Prostate gland (tissue), 2 donors: ENCODE measurements around the gene OTUD7B. TPM values are rescaled to one million over a fixed set of nuclear protein-coding genes. Genes with fewer than 3 reads are reported as not detected.

Experiments used
- DNase-seq: peaks from one replicate; pipeline ENCODE4 v3.0.0-alpha.2; 2019; ENCODE audit warnings: low spot score
- H3K27ac ChIP-seq, 2 donors: fragments of 200-600 bp; sonication (generic); 2 replicates each; pipeline ENCODE4 v1.5.1; 2017 to 2019
- H3K27me3 ChIP-seq: fragments of 200-600 bp; sonication (generic); replicated peaks from 2 replicates; pipeline ENCODE4 v1.5.1; 2019; ENCODE audit not compliant: insufficient read depth
- H3K36me3 ChIP-seq, 2 donors: fragments of 200-600 bp; sonication (generic); 1 replicate in 1 of 2; 2 replicates in 1 of 2; pipeline versions ENCODE4 v1.5.1 to v1.8.1; 2017 to 2019
- H3K4me1 ChIP-seq: fragments of 200-600 bp; sonication (generic); replicated peaks from 2 replicates; pipeline ENCODE4 v1.5.1; 2019
- H3K4me3 ChIP-seq, 2 donors: fragments of 200-600 bp; sonication (generic); 2 replicates each; pipeline ENCODE4 v1.5.1; 2017 to 2019
- H3K9me3 ChIP-seq: fragments of 200-600 bp; sonication (generic); 2 replicates; pipeline ENCODE4 v1.5.1; 2017
- CTCF ChIP-seq, 4 experiments: fragments of 200-600 bp in 2 of 4; fragments of 450-650 bp in 2 of 4; sonication (generic) in 2 of 4; IDR thresholded peaks; 1 replicate in 3 of 4; 2 replicates in 1 of 4; pipeline ENCODE4 v1.5.1; 2016 to 2019; ENCODE audit warnings: antibody characterized with exemption in 4 of 4, mild to moderate bottlenecking in 2 of 4, moderate library complexity in 2 of 4
- POLR2A ChIP-seq: fragments of 450-650 bp; IDR thresholded peaks from one replicate; pipeline ENCODE4 v1.6.1; 2016; ENCODE audit warnings: antibody characterized with exemption, mild to moderate bottlenecking
- POLR2AphosphoS5 ChIP-seq: sonication (generic); formaldehyde crosslinking; IDR thresholded peaks from one replicate; pipeline ENCODE4 v1.6.1; 2017; ENCODE audit warnings: antibody characterized with exemption
- WGBS: methylation state at CpG from one replicate; pipeline ENCODE4 v1.1.5; 2018; 5-methylcytosine and 5-hydroxymethylcytosine counted together
- intact Hi-C: fragments of 100-400 bp; cut with DNase I; formaldehyde crosslinking; loops from one replicate; pipeline ENCODE4 v1.14.2; 2022
- total RNA-seq, 2 donors: library from RNA; depleted of rRNA; stranded (reverse); fragments of >200 nt; gene quantifications; one replicate each; pipeline ENCODE4 v1.1.0, GENCODE V29; 2016

The OTUD7B gene
- total RNA-seq, 2 donors from 2014 or later = 13.5 to 27.3 TPM

- no peak overlapping the region for H3K27ac ChIP-seq
- 75% methylated on average over 4 of the region's 4 CpGs for WGBS
- intact Hi-C loops = loop anchor here (2.0 kb wide), 1 partner anchor 13 kb away; no protein-coding TSS in a partner anchor
- no peaks in the 10 kb centered on the region for H3K9me3 ChIP-seq
- H3K4me3 ChIP-seq = no peak overlapping the region
- H3K4me1 ChIP-seq = peaks cover 5% of the 10 kb centered on the region
- TF ChIP-seq POLR2AphosphoS5 (no peak), POLR2A (no peak), CTCF (IDR thresholded peaks at IDR 0.05) (no peak)
- H3K27me3 ChIP-seq = no peaks in the 10 kb centered on the region
- no peaks in the 10 kb centered on the region for H3K36me3 ChIP-seq
- no peak for DNase-seq
Observed at GRCh38 chr1:150015651-150016131, 5.2 kb upstream of the OTUD7B start.

DNA sequence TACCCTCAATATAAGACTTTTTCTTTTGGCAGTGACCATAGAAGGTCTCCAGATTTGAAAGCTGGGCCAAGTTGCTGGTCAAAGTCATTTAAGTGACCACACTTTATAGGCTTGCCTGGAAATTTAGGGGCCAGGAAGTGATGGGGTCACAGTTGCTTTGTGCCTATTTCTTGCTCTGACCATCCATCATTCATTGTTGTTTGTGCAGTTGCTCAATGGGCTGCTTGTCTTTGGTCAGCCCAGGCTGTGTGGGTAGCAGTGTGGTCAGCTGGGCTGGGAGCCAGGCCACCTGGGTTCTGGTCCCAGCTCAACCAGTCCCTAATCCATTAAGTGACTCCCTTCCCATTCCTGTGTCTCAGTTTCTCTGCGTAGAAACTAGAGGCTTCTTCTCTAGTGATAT lies 2.1 kb upstream of the OTUD7B start:
- Histone ChIP-seq H3K27me3 (no peaks in the 10 kb centered on the region), H3K36me3 (no peaks in the 10 kb centered on the region), H3K4me3 (no peak overlapping the region), H3K4me1 (peaks cover 9% of the 10 kb centered on the region), H3K27ac (no peak overlapping the region), H3K9me3 (no peaks in the 10 kb centered on the region)
- no peak for TF ChIP-seq POLR2A
- no peak for TF ChIP-seq CTCF (IDR thresholded peaks at IDR 0.05)
- TF ChIP-seq POLR2AphosphoS5 = no peak
- 90% methylated on average over 1 of the region's 1 CpG for WGBS
- no peak for DNase-seq
- intact Hi-C loops = no loop called here

DNA sequence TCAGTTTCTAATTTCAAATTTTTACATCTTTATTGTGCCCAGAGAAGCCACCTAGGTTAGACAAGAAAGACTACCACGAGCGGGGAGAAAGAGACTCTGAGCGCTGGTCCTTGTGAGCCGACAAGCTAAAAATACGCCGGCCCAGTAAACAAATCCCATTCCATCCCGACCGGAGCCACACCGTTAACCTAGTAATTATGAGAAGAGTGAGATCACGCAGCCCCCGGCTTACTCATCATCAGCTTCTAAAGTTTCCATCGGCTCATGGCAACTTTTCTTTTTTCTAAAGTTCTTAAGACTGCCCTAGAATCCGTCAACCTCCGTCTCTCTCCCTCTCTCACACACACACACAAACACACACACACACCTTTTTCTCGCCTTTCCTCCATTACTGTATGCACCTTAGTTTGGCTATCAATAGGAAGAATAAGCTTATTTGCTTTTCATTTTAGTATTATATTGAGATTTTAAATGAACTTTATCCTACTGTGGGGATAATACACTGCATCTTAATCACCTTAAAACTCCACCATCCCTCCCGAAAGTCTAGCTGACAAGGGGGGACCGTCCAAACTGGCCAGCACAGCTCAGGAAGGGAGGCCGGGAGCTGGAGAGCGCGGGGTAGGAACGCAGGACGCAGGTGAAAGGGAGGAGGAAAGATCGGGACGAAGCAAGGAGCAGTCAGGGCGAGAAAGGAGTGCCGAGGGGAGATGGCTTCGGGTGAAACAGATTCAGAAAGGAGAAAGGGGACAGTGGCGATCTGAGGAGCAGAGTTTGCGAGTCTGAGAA lies 728 bp downstream of the OTUD7B start:
- TF ChIP-seq CTCF (IDR thresholded peaks at IDR 0.05) (no peak), POLR2AphosphoS5 (peak; percentile 44)
- WGBS = under 1% methylated on average over 29 of the region's 29 CpGs
- Histone ChIP-seq H3K9me3 (no peaks in the 10 kb centered on the region), H3K36me3 (no peaks in the 10 kb centered on the region), H3K4me1 (peaks cover 9% of the 10 kb centered on the region), H3K27me3 (no peaks in the 10 kb centered on the region), H3K4me3 (peak overlapping the region; percentile 80 to 88), H3K27ac (peak overlapping the region; percentile 96 to 98)
- peak; percentile 66 for DNase-seq
- intact Hi-C loops = loop anchor here (5.0 kb wide), 1 partner anchor 58 kb away; the partner anchor contains the start of gene VPS45

DNA sequence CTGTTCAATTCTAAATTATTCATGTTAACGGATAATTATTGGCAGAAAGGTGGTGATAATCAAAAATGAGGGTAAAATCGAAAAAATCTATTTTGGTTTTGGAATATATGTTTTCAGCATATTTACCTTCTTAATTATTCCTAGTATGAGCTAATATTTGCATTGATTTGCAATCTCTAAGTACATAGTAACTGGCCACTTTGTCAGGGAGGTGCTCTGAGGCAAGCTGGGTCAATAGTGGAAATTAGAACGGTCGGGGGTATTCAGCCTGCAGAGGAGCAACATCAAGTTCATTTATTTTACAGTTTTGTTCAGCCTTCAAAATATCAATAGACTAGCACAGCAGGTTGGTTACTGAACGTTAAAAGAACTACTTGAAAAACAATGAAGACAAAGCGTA lies 1.8 kb downstream of the OTUD7B start:
- peaks cover 9% of the 10 kb centered on the region for H3K4me1 ChIP-seq
- 30% methylated on average over 6 of the region's 6 CpGs for WGBS
- H3K27ac ChIP-seq = peak overlapping the region; percentile 96 to 98
- peak overlapping the region; percentile 80 to 88 for H3K4me3 ChIP-seq
- H3K27me3 ChIP-seq = no peaks in the 10 kb centered on the region
- no peak for DNase-seq
- no peaks in the 10 kb centered on the region for H3K36me3 ChIP-seq
- TF ChIP-seq POLR2A = no peak
- TF ChIP-seq POLR2AphosphoS5 = no peak
- no peak for TF ChIP-seq CTCF (IDR thresholded peaks at IDR 0.05)
- no peaks in the 10 kb centered on the region for H3K9me3 ChIP-seq
- intact Hi-C loops = loop anchor here (5.0 kb wide), 1 partner anchor 59 kb away; the partner anchor contains the start of gene VPS45
